ENCODE data around the gene SIGLEC5. TPM values are rescaled to one million over a fixed set of nuclear protein-coding genes. Genes with fewer than 3 reads are reported as not detected.

The SIGLEC5 gene
- total and polyA plus RNA-seq, 7 experiments from 2014 or later, result 0.24 to 2.4 TPM; not detected in 5

- intact Hi-C loops (cut with micrococcal nuclease), result no loop called here
- no peak overlapping the region for H3K27ac ChIP-seq (ENCODE audit: low read depth, low read length)
- Mint-ChIP-seq H3K4me3 (peak overlapping the region in 2 of 10 donors; percentile 21 to 27), H3K27me3 (peaks cover 27 to 50% (median 41%) of the 10 kb centered on the region in 5 donors), H3K36me3 (peaks cover 0 to 37% (median 13%) of the 10 kb centered on the region in 5 donors), H3K27ac (no peak overlapping the region), H3K9me3 (peaks cover 0 to 35% (median 10%) of the 10 kb centered on the region in 11 donors), H3K4me1 (peaks cover 0 to 12% (median 0%) of the 10 kb centered on the region in 7 donors)
- no peaks in the 10 kb centered on the region for H3K9me3 ChIP-seq (ENCODE audit: control insufficient read depth in 2 of 3, low read length in 3 of 3)
- ChIA-PET POLR2A (no interaction called here), CTCF (no interaction called here)
- no peaks in the 10 kb centered on the region for H3K4me1 ChIP-seq (ENCODE audit: control insufficient read depth in 2 of 2, insufficient read depth in 2 of 2, low read length in 2 of 2)
- H3K36me3 ChIP-seq (ENCODE audit: control insufficient read depth in 2 of 3, insufficient read depth in 3 of 3, low read length in 3 of 3), result no peaks in the 10 kb centered on the region
- DNase-seq (no peak), ATAC-seq (peak; percentile 49)
- no peaks in the 10 kb centered on the region for H3K27me3 ChIP-seq (ENCODE audit: control insufficient read depth in 2 of 2, insufficient read depth in 2 of 2, low read length in 2 of 2)
- H3K4me3 ChIP-seq (ENCODE audit: low read length), result no peak overlapping the region
These were observed 29.1 kb downstream of the SIGLEC5 start for GRCh38 chr19:51600940-51601580.

GRCh38 chr19:51599084-51599483, 31.1 kb downstream of the SIGLEC5 start:
- H3K27ac ChIP-seq (ENCODE audit: low read depth, low read length), result no peak overlapping the region
- H3K27me3 ChIP-seq (ENCODE audit: control insufficient read depth in 2 of 2, insufficient read depth in 2 of 2, low read length in 2 of 2), result no peaks in the 10 kb centered on the region
- ChIA-PET CTCF (no interaction called here), POLR2A (no interaction called here)
- H3K9me3 Mint-ChIP-seq, result peaks cover 0 to 26% (median 6%) of the 10 kb centered on the region in 11 donors
- no peaks in the 10 kb centered on the region for H3K36me3 ChIP-seq (ENCODE audit: control insufficient read depth in 2 of 3, insufficient read depth in 3 of 3, low read length in 3 of 3)
- intact Hi-C loops (cut with micrococcal nuclease), result no loop called here
- H3K36me3 Mint-ChIP-seq, result peaks cover 1 to 41% (median 17%) of the 10 kb centered on the region in 5 donors
- no peak overlapping the region for H3K27ac Mint-ChIP-seq
- H3K27me3 Mint-ChIP-seq, result peaks cover 27 to 46% (median 41%) of the 10 kb centered on the region in 5 donors
- H3K4me1 ChIP-seq (ENCODE audit: control insufficient read depth in 2 of 2, insufficient read depth in 2 of 2, low read length in 2 of 2), result peaks cover 0 to 7% of the 10 kb centered on the region in 2 donors
- peaks cover 9 to 26% (median 15%) of the 10 kb centered on the region in 7 donors for H3K4me1 Mint-ChIP-seq
- H3K9me3 ChIP-seq (ENCODE audit: control insufficient read depth in 2 of 3, low read length in 3 of 3), result no peaks in the 10 kb centered on the region
- no peak for DNase-seq
- H3K4me3 ChIP-seq (ENCODE audit: low read length), result no peak overlapping the region
- no peak overlapping the region for H3K4me3 Mint-ChIP-seq
- no peak for ATAC-seq

GRCh38 chr19:51598159-51598915, 31.9 kb downstream of the SIGLEC5 start:
- H3K27ac Mint-ChIP-seq, result no peak overlapping the region
- DNase-seq (no peak), ATAC-seq (no peak)
- Histone ChIP-seq H3K27me3 (ENCODE audit: control insufficient read depth in 2 of 2, insufficient read depth in 2 of 2, low read length in 2 of 2) (no peaks in the 10 kb centered on the region), H3K4me3 (ENCODE audit: low read length) (no peak overlapping the region), H3K4me1 (ENCODE audit: control insufficient read depth in 2 of 2, insufficient read depth in 2 of 2, low read length in 2 of 2) (peaks cover 4 to 14% of the 10 kb centered on the region in 2 donors), H3K9me3 (ENCODE audit: control insufficient read depth in 2 of 3, low read length in 3 of 3) (no peaks in the 10 kb centered on the region), H3K36me3 (ENCODE audit: control insufficient read depth in 2 of 3, insufficient read depth in 3 of 3, low read length in 3 of 3) (no peaks in the 10 kb centered on the region), H3K27ac (ENCODE audit: low read depth, low read length) (no peak overlapping the region)
- peaks cover 14 to 34% (median 22%) of the 10 kb centered on the region in 7 donors for H3K4me1 Mint-ChIP-seq
- POLR2A ChIA-PET, result no interaction called here
- H3K36me3 Mint-ChIP-seq, result peaks cover 2 to 43% (median 16%) of the 10 kb centered on the region in 5 donors
- H3K9me3 Mint-ChIP-seq, result peaks cover 0 to 26% (median 6%) of the 10 kb centered on the region in 11 donors
- intact Hi-C loops (cut with micrococcal nuclease), result no loop called here
- H3K4me3 Mint-ChIP-seq, result no peak overlapping the region
- CTCF ChIA-PET, result no interaction called here
- peaks cover 27 to 46% (median 41%) of the 10 kb centered on the region in 5 donors for H3K27me3 Mint-ChIP-seq

GRCh38 chr19:51595190-51596175, 34.7 kb downstream of the SIGLEC5 start:
- ChIA-PET CTCF (interaction anchor here (0.6 kb wide), 1 partner anchor 19 kb away, joined by 4 read pairs; no protein-coding TSS in a partner anchor), POLR2A (interaction anchor here (1.4 to 1.9 kb wide), 2 partner anchors 30 to 109 kb away, joined by 3 to 5 read pairs; no protein-coding TSS in a partner anchor)
- H3K36me3 Mint-ChIP-seq, result peaks cover 10 to 37% (median 15%) of the 10 kb centered on the region in 5 donors

GRCh38 chr19:51594774-51595109, 35.5 kb downstream of the SIGLEC5 start:
- H3K4me1 Mint-ChIP-seq, result peaks cover 19 to 37% (median 24%) of the 10 kb centered on the region in 7 donors
- intact Hi-C loops (cut with micrococcal nuclease), result loop anchor here (1.0 to 5.0 kb wide), 12 partner anchors 23 to 1264 kb away; partner anchors contain the start of genes ZNF175 (in 2 of the 2), ZNF649 (in 2 of the 2), CTU1 (in 1 of the 2) and JOSD2 (in 1 of the 2)
- peaks cover 0 to 24% (median 21%) of the 10 kb centered on the region in 5 donors for H3K27me3 Mint-ChIP-seq
- POLR2A ChIA-PET, result interaction anchor here (1.4 to 1.9 kb wide), 2 partner anchors 29 to 109 kb away, joined by 3 to 5 read pairs; no protein-coding TSS in a partner anchor
- H3K36me3 ChIP-seq (ENCODE audit: control insufficient read depth in 2 of 3, insufficient read depth in 3 of 3, low read length in 3 of 3), result no peaks in the 10 kb centered on the region
- peaks cover 10 to 36% (median 18%) of the 10 kb centered on the region in 5 donors for H3K36me3 Mint-ChIP-seq
- peak overlapping the region in 8 of 9 donors; percentile 29 to 97 (median 78) for H3K27ac Mint-ChIP-seq
- ATAC-seq, result no peak
- H3K9me3 ChIP-seq (ENCODE audit: control insufficient read depth in 2 of 3, low read length in 3 of 3), result no peaks in the 10 kb centered on the region
- H3K4me1 ChIP-seq (ENCODE audit: control insufficient read depth in 2 of 2, insufficient read depth in 2 of 2, low read length in 2 of 2), result peaks cover 6 to 17% of the 10 kb centered on the region in 2 donors
- H3K4me3 ChIP-seq (ENCODE audit: low read length), result peak overlapping the region; percentile 88
- H3K4me3 Mint-ChIP-seq, result peak overlapping the region; percentile 88 to 99 (median 96)
- DNase-seq, result no peak
- peak overlapping the region; percentile 66 for H3K27ac ChIP-seq (ENCODE audit: low read depth, low read length)
- H3K9me3 Mint-ChIP-seq, result peaks cover 3 to 26% (median 7%) of the 10 kb centered on the region in 11 donors
- CTCF ChIA-PET, result interaction anchor here (0.6 kb wide), 2 partner anchors 18 to 85 kb away, joined by 3 to 4 read pairs; no protein-coding TSS in a partner anchor
- H3K27me3 ChIP-seq (ENCODE audit: control insufficient read depth in 2 of 2, insufficient read depth in 2 of 2, low read length in 2 of 2), result no peaks in the 10 kb centered on the region

More at GRCh38 chr19:51595190-51596175, 34.7 kb downstream of the SIGLEC5 start:
- Mint-ChIP-seq H3K27ac (peak overlapping the region in 8 of 9 donors; percentile 29 to 97 (median 76)), H3K27me3 (peaks cover 6 to 32% (median 28%) of the 10 kb centered on the region in 5 donors), H3K4me3 (peak overlapping the region; percentile 88 to 99 (median 96)), H3K9me3 (peaks cover 2 to 26% (median 7%) of the 10 kb centered on the region in 11 donors), H3K4me1 (peaks cover 19 to 41% (median 25%) of the 10 kb centered on the region in 7 donors)
- peak overlapping the region; percentile 88 for H3K4me3 ChIP-seq (ENCODE audit: low read length)
- DNase-seq (no peak), ATAC-seq (no peak)
- H3K36me3 ChIP-seq (ENCODE audit: control insufficient read depth in 2 of 3, insufficient read depth in 3 of 3, low read length in 3 of 3), result no peaks in the 10 kb centered on the region
- peaks cover 6 to 17% of the 10 kb centered on the region in 2 donors for H3K4me1 ChIP-seq (ENCODE audit: control insufficient read depth in 2 of 2, insufficient read depth in 2 of 2, low read length in 2 of 2)
- no peak overlapping the region for H3K27ac ChIP-seq (ENCODE audit: low read depth, low read length)
- intact Hi-C loops (cut with micrococcal nuclease), result loop anchor here in 1 of 2 donors (2.0 kb wide), 3 partner anchors 309 to 1265 kb away; partner anchors contain the start of genes JOSD2 and ZNF649
- no peaks in the 10 kb centered on the region for H3K9me3 ChIP-seq (ENCODE audit: control insufficient read depth in 2 of 3, low read length in 3 of 3)
- H3K27me3 ChIP-seq (ENCODE audit: control insufficient read depth in 2 of 2, insufficient read depth in 2 of 2, low read length in 2 of 2), result no peaks in the 10 kb centered on the region

Data from naive thymus-derived CD4-positive, alpha-beta T cell (primary cell).